ENCODE measurements around the gene DBH. TPM values are rescaled to one million over a fixed set of nuclear protein-coding genes. Genes with fewer than 3 reads are reported as not detected.

Gene DBH
- total RNA-seq, 1 experiment from 2014 or later: not detected

DNA sequence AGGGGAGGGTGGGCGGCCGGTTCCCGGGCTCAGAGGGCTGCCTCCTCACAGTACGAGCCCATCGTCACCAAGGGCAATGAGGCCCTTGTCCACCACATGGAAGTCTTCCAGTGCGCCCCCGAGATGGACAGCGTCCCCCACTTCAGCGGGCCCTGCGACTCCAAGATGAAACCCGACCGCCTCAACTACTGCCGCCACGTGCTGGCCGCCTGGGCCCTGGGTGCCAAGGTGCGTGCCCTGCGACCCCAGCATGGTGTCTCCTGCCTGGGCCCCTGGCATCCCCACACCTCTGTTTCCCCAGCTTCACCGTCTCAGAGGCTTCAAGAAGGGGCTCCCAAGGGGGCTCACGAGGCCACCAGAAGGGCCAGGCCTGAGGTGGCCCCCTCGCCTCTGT is 7.2 kb downstream of the DBH start:
- Mint-ChIP-seq H3K4me1 (ENCODE audit: insufficient read depth, unreplicated experiment) (no peaks in the 10 kb centered on the region), H3K27me3 (ENCODE audit: insufficient read depth, unreplicated experiment) (peaks cover 81% of the 10 kb centered on the region), H3K27ac (ENCODE audit: low read depth, unreplicated experiment) (no peak overlapping the region), H3K4me3 (ENCODE audit: unreplicated experiment) (no peak overlapping the region), H3K9me3 (ENCODE audit: unreplicated experiment) (no peaks in the 10 kb centered on the region), H3K36me3 (ENCODE audit: insufficient read depth, unreplicated experiment) (no peaks in the 10 kb centered on the region)
- DNase-seq (ENCODE audit: unreplicated experiment): no peak
- TF ChIP-seq, protein P1, sequence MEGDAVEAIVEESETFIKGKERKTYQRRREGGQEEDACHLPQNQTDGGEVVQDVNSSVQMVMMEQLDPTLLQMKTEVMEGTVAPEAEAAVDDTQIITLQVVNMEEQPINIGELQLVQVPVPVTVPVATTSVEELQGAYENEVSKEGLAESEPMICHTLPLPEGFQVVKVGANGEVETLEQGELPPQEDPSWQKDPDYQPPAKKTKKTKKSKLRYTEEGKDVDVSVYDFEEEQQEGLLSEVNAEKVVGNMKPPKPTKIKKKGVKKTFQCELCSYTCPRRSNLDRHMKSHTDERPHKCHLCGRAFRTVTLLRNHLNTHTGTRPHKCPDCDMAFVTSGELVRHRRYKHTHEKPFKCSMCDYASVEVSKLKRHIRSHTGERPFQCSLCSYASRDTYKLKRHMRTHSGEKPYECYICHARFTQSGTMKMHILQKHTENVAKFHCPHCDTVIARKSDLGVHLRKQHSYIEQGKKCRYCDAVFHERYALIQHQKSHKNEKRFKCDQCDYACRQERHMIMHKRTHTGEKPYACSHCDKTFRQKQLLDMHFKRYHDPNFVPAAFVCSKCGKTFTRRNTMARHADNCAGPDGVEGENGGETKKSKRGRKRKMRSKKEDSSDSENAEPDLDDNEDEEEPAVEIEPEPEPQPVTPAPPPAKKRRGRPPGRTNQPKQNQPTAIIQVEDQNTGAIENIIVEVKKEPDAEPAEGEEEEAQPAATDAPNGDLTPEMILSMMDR (IDR thresholded peaks at IDR 0.05; ENCODE audit: unreplicated experiment): no peak
- no TSS peak for BruUV-seq (replicated peaks)
- POLR2A ChIA-PET: no interaction called here
- intact Hi-C loops (cut with micrococcal nuclease): no loop called here
- CTCF ChIA-PET: no interaction called here

DNA sequence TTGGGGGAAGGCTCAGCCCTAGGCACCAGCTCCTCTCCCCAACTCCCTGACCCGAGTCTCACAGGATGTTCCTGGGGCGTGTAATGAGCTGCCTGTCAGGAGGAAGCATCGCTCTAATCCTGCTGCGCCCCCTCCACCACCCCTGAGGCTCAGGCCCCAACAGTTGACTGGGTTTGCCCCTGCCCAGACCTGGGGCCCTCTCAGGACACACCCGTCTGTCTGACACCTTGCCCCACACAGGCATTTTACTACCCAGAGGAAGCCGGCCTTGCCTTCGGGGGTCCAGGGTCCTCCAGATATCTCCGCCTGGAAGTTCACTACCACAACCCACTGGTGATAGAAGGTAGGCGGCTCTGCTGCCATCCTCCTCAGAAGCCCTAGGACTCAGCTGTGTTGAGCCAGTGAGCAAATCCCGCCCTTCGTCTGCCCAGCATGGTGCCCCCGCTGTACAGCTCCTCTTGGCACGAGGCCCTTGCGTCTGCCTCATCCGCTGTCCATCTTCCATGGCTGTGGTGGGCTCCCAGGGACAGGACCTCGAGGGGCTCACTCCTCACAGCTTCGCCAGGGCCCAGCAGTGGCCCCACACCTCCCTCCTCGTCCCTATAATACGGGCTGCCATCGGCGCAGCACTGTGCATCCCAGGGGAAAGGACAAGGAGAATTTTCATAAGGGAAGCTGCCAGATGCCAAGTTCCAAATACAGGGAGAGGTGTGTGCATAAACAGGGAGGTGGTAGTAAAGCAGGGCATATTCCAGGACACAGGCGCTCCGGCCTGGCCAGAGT is 8.0 kb downstream of the DBH start:
- POLR2A ChIA-PET: no interaction called here
- peaks cover 89% of the 10 kb centered on the region for H3K27me3 Mint-ChIP-seq (ENCODE audit: insufficient read depth, unreplicated experiment)

DNA sequence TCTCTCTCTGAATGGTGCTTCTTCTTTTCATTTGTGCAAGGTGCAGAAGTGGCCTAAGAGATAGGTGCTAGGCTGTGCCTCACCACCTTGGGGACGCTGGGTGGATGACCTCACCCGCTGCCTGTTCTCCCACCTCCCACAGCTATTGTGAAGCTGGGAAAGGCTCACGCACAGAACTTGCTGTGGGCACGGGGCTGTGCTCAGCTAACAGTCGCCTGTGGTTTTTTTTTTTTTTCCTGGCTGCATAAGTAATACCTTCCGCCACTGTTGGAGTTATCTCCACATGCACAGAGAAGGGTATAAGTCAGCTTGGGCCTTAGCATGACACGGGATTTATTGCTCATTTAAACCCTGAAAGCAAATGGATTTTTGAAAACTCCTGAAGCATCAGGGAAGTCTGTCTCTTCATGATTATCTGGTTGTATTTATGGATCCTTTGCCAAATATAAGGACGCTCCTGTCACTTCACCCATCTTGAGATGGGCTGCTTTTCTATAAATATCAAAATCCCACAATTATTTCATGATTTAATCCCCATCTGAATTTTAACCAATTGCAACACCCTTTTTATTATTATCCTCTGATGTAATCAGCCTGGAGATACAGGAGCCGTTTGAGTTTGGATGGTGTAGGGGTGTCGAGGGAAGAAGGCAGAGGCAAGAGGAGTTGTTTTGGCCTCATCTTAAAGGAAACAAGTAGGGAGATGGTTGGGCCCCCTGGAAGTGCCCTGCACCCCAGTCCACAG is 9.0 kb downstream of the DBH start:
- intact Hi-C loops (cut with micrococcal nuclease): no loop called here
- no TSS peak for BruUV-seq (replicated peaks)
- CTCF ChIA-PET: no interaction called here
- TF ChIP-seq, protein P1 (IDR thresholded peaks at IDR 0.05; ENCODE audit: unreplicated experiment): no peak
- H3K4me3 Mint-ChIP-seq (ENCODE audit: unreplicated experiment): no peak overlapping the region
- H3K27ac Mint-ChIP-seq (ENCODE audit: low read depth, unreplicated experiment): no peak overlapping the region
- H3K36me3 Mint-ChIP-seq (ENCODE audit: insufficient read depth, unreplicated experiment): no peaks in the 10 kb centered on the region
- H3K4me1 Mint-ChIP-seq (ENCODE audit: insufficient read depth, unreplicated experiment): no peaks in the 10 kb centered on the region
- no peaks in the 10 kb centered on the region for H3K9me3 Mint-ChIP-seq (ENCODE audit: unreplicated experiment)
- no peak for DNase-seq (ENCODE audit: unreplicated experiment)
- peaks cover 89% of the 10 kb centered on the region for H3K27me3 Mint-ChIP-seq (ENCODE audit: insufficient read depth, unreplicated experiment)
- POLR2A ChIA-PET: no interaction called here

More for the DNA sequence above, 8.0 kb downstream of the DBH start:
- DNase-seq (ENCODE audit: unreplicated experiment): no peak
- CTCF ChIA-PET: no interaction called here
- H3K4me3 Mint-ChIP-seq (ENCODE audit: unreplicated experiment): no peak overlapping the region
- no peaks in the 10 kb centered on the region for H3K36me3 Mint-ChIP-seq (ENCODE audit: insufficient read depth, unreplicated experiment)
- no TSS peak for BruUV-seq (replicated peaks)
- H3K27ac Mint-ChIP-seq (ENCODE audit: low read depth, unreplicated experiment): no peak overlapping the region
- intact Hi-C loops (cut with micrococcal nuclease): no loop called here
- no peaks in the 10 kb centered on the region for H3K4me1 Mint-ChIP-seq (ENCODE audit: insufficient read depth, unreplicated experiment)
- H3K9me3 Mint-ChIP-seq (ENCODE audit: unreplicated experiment): no peaks in the 10 kb centered on the region
- TF ChIP-seq, protein P1 (IDR thresholded peaks at IDR 0.05; ENCODE audit: unreplicated experiment): no peak

DNA sequence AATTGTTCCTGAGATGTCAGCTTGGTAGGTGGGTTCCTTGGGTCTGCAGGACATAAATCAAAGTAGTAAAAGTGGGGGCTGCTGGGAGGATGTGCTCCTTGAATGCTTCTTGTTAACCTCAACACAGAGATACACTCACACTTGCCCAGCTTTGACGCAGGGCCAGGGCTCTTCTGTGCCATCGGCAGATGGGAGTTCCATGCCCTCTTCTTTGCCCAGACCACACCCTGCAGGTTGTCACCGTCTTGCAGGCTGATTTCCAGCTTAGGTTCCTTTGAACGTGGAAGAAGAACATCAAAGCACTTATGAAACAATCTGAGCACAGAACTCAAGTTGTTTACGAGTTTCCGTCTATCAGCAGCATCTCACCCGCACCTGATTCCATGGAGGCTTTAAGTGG is 11.0 kb downstream of the DBH start:
- H3K27ac Mint-ChIP-seq (ENCODE audit: low read depth, unreplicated experiment): no peak overlapping the region
- DNase-seq (ENCODE audit: unreplicated experiment): no peak
- no peaks in the 10 kb centered on the region for H3K4me1 Mint-ChIP-seq (ENCODE audit: insufficient read depth, unreplicated experiment)
- H3K27me3 Mint-ChIP-seq (ENCODE audit: insufficient read depth, unreplicated experiment): peaks cover 82% of the 10 kb centered on the region
- TF ChIP-seq, protein P1 (IDR thresholded peaks at IDR 0.05; ENCODE audit: unreplicated experiment): no peak
- POLR2A ChIA-PET: no interaction called here
- no TSS peak for BruUV-seq (replicated peaks)
- H3K9me3 Mint-ChIP-seq (ENCODE audit: unreplicated experiment): no peaks in the 10 kb centered on the region
- no peaks in the 10 kb centered on the region for H3K36me3 Mint-ChIP-seq (ENCODE audit: insufficient read depth, unreplicated experiment)
- H3K4me3 Mint-ChIP-seq (ENCODE audit: unreplicated experiment): no peak overlapping the region
- CTCF ChIA-PET: interaction anchor here (0.6 kb wide), 1 partner anchor 346 kb away, joined by 3 read pairs; no protein-coding TSS in a partner anchor
- intact Hi-C loops (cut with micrococcal nuclease): no loop called here

Data from MCF 10A (cell line).